ENCODE results near the gene KAZALD1. TPM values are rescaled to one million over a fixed set of nuclear protein-coding genes. Genes with fewer than 3 reads are reported as not detected.

KAZALD1 gene
- total RNA-seq, 2 donors from 2014 or later = 0.45 to 0.71 TPM

DNA sequence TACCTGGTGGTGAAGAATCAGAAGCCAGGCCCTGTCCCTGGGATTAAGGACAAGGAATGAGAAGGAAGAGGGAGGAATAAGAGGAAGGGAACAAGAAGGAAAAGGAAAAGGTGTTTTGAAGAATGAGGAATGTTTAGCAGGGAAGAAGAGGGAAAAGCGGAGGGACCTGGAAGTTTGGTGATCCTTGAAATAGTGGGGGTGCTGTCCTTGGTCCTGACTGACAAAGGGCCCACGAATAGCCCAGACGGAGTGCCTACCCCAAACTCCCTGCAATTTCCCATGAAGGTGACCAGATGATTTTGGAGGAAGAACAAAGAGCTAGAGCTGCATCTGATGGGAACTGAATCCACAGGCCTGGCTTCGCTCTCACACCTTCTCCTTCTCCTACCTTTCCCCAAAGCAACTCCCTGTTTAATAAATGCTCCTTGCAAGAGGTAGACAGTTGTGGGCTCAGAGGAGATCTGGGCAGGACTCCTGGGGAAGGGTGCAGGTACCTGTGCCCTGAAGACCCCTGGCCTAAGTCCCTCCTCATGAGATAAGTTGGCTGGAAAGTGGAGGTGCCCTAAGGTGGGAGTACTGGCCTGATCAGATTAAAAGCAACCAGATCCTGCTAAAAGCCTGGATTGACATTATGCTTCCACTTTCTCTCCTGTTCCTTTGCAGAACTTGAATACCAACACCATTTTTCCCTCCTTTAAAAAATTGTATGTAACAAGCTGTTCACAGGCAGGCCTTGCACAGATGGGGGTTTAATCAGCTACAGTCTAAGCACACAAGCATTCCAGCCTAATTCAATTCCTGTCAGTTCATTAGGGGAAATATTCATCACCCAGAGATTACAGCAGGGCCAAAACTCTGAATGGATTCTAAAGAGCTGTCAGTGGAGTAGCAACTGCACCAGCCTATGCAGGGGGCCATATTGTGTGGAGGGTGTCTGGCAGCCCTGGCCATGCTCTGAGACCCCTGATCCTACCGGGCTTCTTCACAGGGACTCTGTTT is 19.4 kb downstream of the KAZALD1 start:
- H3K4me1 Mint-ChIP-seq = no peaks in the 10 kb centered on the region
- H3K27me3 Mint-ChIP-seq = peaks cover 42% of the 10 kb centered on the region
- H3K9me3 Mint-ChIP-seq = no peaks in the 10 kb centered on the region
- no peak overlapping the region for H3K4me3 Mint-ChIP-seq
- ATAC-seq (replicated peaks) = no peak
- H3K36me3 Mint-ChIP-seq (ENCODE audit: low read depth) = no peaks in the 10 kb centered on the region
- no peak overlapping the region for H3K27ac Mint-ChIP-seq

DNA sequence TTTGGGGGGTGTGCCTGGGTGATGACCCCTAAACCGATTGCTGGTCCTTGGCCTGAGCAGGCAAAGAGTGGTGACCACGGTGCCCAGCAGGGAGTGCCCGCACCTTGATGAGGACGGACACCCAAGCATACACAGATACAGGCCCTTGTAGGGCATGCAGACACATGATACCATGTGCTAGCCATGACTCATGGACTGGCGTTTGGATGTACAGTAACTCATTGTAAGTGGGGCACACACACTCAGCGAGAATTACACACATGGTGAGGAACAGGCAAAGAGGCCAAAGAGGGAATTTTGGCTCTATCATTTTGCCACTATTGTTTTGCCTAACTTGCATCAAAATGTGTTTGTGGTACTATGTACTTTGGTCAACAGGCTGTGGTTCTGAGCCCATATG is 24.1 kb downstream of the KAZALD1 start:
- H3K27me3 Mint-ChIP-seq = peaks cover 37% of the 10 kb centered on the region
- H3K9me3 Mint-ChIP-seq = no peaks in the 10 kb centered on the region

DNA sequence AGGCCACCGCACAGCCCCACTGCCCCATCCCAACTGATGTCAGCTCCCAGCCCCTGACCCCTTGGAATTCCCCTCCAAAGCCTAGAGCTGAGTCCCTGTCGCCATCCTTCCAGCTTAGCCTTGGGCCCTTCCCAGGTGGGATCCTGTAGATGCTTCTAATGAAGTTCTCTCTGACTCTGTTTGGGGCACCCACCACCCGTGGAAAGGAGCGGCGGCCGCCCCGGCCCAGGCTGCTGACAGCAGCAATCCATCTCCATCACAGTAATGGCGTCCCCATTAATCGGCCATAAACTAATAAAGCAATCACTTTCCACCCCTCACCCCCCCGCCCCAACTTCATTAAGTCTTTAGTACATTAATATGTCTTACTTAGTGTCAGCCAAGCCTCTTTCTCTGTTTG is 25.6 kb downstream of the KAZALD1 start:
- H3K27me3 Mint-ChIP-seq = peaks cover 41% of the 10 kb centered on the region
- no peaks in the 10 kb centered on the region for H3K36me3 Mint-ChIP-seq (ENCODE audit: low read depth)
- H3K9me3 Mint-ChIP-seq = no peaks in the 10 kb centered on the region
- no peak for ATAC-seq (replicated peaks)
- no peak overlapping the region for H3K4me3 Mint-ChIP-seq
- H3K27ac Mint-ChIP-seq = no peak overlapping the region
- no peaks in the 10 kb centered on the region for H3K4me1 Mint-ChIP-seq

More for the DNA sequence above, 24.1 kb downstream of the KAZALD1 start:
- no peaks in the 10 kb centered on the region for H3K4me1 Mint-ChIP-seq
- H3K27ac Mint-ChIP-seq = no peak overlapping the region
- ATAC-seq (replicated peaks) = no peak
- no peak overlapping the region for H3K4me3 Mint-ChIP-seq
- no peaks in the 10 kb centered on the region for H3K36me3 Mint-ChIP-seq (ENCODE audit: low read depth)

DNA sequence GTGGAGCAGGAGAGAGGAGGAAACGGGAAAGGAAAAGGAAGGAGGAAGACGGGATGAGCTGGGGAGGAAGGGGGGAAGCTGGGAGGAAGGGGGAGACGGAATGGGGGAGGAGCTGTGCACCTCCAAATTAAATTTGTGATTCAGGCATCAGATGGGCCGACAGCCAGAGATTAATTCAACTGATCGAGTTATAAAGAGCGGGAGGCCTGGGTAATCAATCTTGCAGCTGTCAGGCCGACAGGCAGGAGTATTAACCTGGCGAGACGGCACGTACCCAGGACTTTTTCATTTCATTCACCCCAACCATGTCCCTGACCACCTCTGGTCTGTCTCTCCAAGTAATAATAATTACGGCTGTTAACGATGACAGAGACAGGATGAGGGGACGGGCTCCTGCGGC is 26.2 kb downstream of the KAZALD1 start:
- peaks cover 46% of the 10 kb centered on the region for H3K27me3 Mint-ChIP-seq
- no peaks in the 10 kb centered on the region for H3K9me3 Mint-ChIP-seq
- no peak for ATAC-seq (replicated peaks)

DNA sequence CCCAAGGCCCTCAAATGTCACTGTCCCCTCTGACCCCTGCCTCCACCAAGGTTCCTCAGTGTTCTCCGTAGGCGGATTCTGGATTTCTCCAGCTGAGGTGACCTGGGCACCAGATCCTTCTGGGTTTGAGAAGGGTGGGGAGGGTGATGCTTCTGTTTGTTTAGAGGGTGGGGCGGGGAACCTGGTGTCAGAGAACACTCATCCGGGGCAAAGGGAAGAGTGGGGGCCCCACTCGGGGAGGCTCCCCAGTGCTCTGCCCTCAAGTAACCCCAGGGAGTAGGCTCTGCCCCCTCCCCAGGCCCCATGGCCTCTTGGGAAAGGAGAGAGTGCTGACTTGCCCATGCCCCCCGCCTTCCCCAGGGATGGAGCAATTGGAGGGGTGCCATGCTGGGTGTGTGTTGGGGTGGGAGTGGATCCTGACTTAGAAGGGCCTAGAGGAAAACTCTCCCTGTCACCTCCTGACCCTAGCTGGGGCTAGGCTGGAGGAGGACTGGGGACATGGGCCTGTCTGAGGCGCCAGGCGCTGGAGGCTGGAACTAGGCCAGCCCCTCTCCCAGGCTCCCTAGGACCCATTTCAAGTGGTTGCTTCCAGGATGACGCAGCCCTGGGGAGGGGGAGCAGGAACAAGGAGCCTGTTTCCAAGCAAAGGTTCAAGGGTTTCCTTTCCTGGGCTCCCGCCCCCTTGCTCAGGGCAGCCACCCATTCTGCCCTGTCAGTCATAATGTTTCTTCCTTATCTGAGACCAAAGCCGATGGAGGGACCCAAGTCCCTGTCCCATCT is 27.9 kb downstream of the KAZALD1 start:
- Mint-ChIP-seq H3K9me3 (no peaks in the 10 kb centered on the region), H3K27me3 (peaks cover 41% of the 10 kb centered on the region), H3K27ac (no peak overlapping the region), H3K4me3 (no peak overlapping the region), H3K36me3 (ENCODE audit: low read depth) (no peaks in the 10 kb centered on the region), H3K4me1 (no peaks in the 10 kb centered on the region)
- ATAC-seq (replicated peaks) = no peak

More for the DNA sequence above, 26.2 kb downstream of the KAZALD1 start:
- H3K27ac Mint-ChIP-seq = no peak overlapping the region
- no peaks in the 10 kb centered on the region for H3K4me1 Mint-ChIP-seq
- no peaks in the 10 kb centered on the region for H3K36me3 Mint-ChIP-seq (ENCODE audit: low read depth)
- no peak overlapping the region for H3K4me3 Mint-ChIP-seq

DNA sequence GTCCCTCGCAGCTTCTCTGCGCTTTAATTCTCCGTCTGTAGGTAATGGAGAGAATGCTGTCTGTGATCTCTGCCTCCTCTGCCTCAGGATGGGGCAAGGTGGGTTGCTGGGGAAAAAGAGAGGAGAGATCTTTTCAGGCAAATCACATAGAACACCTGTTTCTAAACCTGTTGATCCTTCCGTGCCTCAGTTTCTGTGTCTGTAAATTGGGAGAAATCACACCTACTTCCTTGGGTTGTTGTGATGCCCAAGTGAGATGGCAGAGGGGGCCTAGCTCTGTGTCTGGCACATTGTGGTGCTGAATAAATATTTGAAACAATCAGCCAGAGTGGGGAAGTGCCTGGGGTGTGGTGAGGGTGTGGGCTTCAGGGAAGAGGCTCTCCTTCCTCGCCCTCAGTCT is 28.8 kb downstream of the KAZALD1 start:
- Mint-ChIP-seq H3K4me1 (no peaks in the 10 kb centered on the region), H3K4me3 (no peak overlapping the region), H3K27ac (no peak overlapping the region), H3K27me3 (peaks cover 45% of the 10 kb centered on the region), H3K9me3 (no peaks in the 10 kb centered on the region), H3K36me3 (ENCODE audit: low read depth) (no peaks in the 10 kb centered on the region)
- ATAC-seq (replicated peaks) = no peak

DNA sequence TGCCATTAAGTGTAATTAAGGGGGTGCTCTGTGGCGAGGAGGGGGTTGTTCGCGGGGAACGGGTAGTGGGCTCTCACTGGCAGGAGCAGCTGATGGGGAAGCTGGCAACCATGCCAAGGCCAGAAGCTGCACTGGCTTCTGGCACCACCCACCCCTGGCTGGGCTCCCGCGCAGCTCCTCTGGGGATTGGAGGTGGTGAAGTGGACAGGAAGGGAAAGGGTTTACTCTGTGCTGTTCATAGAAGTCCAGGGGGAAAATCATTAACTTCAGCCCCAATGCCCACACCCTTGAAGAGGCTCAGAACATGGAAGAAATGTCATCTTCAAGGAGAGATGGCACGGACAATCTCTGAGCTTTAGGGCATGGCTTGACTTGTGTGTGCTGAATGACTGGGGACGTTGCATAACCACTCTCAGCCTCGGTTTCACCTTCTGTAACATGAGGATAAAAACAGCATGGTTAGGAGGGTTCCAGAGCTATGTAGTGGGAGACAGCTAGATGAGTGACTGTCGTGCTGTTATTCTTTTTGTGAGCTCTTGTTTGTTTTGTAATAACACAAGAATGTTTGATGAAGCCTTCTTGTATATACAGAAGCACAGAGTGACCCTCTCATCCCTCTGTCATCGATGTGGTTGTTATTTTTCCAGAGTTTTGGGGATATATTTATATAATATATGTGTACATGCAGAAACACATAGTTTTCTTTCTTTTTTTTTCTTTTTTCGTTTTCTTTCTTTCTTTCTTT is 29.9 kb downstream of the KAZALD1 start:
- Mint-ChIP-seq H3K27ac (no peak overlapping the region), H3K4me1 (no peaks in the 10 kb centered on the region), H3K36me3 (ENCODE audit: low read depth) (no peaks in the 10 kb centered on the region), H3K4me3 (no peak overlapping the region), H3K9me3 (no peaks in the 10 kb centered on the region), H3K27me3 (peaks cover 47% of the 10 kb centered on the region)
- no peak for ATAC-seq (replicated peaks)

DNA sequence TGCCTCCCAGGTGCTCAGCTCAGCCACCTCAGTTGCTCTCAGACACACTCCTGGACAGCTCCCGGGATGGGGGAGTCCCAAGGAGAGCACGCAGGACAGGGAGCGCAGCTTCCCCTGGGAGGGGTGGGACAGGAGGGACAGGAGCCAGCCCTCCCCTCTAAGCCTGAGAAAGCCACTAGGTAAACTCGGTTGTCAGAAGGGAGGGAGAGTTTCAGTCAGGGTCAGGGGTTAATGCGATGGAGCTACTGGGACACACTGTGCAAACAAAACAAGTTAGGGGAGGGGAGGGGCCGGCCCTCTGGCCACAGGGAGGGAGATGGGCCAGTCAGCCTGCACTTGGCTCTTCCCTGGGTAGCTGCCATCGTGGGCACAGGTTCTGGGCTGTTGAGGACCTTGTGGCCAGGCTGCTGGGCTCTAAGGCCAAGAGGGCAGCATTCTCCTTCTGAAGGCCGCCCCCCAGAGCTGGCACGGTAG is 31.1 kb downstream of the KAZALD1 start:
- no peak for ATAC-seq (replicated peaks)
- Mint-ChIP-seq H3K4me1 (no peaks in the 10 kb centered on the region), H3K4me3 (no peak overlapping the region), H3K9me3 (no peaks in the 10 kb centered on the region), H3K27me3 (peaks cover 42% of the 10 kb centered on the region), H3K27ac (no peak overlapping the region), H3K36me3 (ENCODE audit: low read depth) (no peaks in the 10 kb centered on the region)

DNA sequence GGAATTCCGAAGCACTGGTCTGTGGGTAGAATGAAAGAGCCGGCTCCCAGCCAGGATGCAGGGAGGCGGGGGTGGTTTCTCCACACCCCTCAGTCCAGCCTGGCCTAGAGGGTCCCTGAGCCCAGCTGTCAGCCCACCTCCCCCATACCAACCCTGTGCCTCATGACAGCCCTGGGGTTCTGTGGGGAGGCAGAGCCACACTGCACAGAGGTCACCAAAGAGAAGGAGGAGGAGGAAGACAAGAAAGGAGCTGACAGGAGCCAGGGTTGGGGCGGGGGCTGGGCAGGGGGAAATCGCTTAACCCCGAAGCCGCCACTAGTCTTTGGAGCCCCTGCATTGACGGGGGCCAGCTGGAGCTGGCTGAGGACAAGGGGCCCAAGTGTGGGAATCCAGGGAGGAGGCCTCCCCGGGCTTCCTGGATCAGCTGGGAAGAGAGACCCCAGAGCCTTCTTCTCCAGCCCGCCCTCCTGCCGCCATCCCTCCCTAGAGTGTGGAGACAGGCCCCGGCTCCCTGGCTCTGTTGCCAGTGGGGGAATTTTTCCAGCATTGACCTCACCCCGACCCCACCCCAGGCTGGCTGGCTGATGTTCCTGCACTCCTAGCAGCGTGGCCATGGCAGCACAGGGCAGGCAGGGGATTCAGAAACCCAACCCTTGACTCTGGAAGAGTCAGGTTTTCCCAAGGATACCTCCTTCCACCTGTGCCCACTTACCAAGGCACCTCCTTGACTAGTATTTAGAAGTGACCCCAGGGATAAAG is 32.5 kb downstream of the KAZALD1 start:
- peaks cover 43% of the 10 kb centered on the region for H3K27me3 Mint-ChIP-seq
- H3K36me3 Mint-ChIP-seq (ENCODE audit: low read depth) = no peaks in the 10 kb centered on the region
- no peaks in the 10 kb centered on the region for H3K9me3 Mint-ChIP-seq
- H3K4me1 Mint-ChIP-seq = no peaks in the 10 kb centered on the region
- no peak overlapping the region for H3K4me3 Mint-ChIP-seq
- ATAC-seq (replicated peaks) = no peak
- no peak overlapping the region for H3K27ac Mint-ChIP-seq

DNA sequence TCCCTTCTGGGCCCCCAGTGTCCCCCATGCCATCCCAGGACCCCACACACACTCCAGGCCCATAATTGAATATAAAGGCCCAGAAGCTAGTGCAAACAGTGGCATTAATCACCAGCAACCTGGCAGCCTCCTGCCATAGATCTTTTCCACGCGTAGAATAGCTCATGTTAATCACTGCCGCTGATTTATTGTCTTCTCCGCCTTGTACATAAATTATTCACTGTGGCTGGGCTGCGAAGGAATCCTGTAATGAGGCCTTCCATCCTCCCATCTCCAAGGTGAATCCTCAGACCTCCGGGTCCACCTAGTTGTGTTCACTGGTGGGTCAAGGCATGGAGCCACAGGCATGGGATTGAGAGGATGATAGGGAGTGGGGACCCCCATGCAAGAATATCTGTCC is 33.2 kb downstream of the KAZALD1 start:
- no peaks in the 10 kb centered on the region for H3K36me3 Mint-ChIP-seq (ENCODE audit: low read depth)
- no peak overlapping the region for H3K4me3 Mint-ChIP-seq
- peaks cover 50% of the 10 kb centered on the region for H3K27me3 Mint-ChIP-seq
- no peaks in the 10 kb centered on the region for H3K4me1 Mint-ChIP-seq
- no peaks in the 10 kb centered on the region for H3K9me3 Mint-ChIP-seq
- ATAC-seq (replicated peaks) = no peak
- H3K27ac Mint-ChIP-seq = no peak overlapping the region

DNA sequence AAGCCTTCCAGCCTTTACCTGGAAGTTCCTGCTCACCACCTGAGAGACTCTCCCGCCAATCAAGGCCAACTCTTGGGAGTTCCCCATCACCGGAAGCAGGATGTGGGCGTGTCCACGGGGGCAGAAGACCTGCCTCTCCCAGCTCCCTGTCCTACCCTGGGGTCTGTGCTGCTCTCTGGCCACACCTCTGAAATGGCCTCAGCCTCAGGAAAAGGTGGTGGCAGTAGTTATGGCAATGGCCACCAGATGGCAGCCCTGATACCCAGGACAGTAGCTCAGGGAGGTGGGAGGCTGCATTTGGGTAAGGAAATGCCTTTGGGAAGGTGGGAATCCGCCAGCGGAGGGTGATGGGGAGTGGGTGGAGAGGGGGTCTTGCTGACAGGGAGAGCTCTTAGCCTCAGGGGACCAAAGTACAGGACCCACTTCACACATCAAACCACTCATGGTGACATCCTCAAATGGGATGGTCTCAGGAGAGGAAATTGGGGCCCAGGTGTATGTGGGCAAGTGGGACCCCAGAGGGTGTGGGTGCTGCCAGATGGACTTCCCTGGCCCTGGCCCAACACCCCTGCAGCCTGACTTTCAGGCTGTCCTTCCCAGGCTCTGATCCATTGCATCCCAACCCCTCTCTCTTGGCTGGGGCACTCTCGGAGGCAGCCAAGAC is 33.9 kb downstream of the KAZALD1 start:
- Mint-ChIP-seq H3K9me3 (no peaks in the 10 kb centered on the region), H3K36me3 (ENCODE audit: low read depth) (no peaks in the 10 kb centered on the region), H3K27ac (no peak overlapping the region), H3K4me3 (no peak overlapping the region), H3K4me1 (no peaks in the 10 kb centered on the region), H3K27me3 (peaks cover 47% of the 10 kb centered on the region)
- peak; percentile 92 for ATAC-seq (replicated peaks)

DNA sequence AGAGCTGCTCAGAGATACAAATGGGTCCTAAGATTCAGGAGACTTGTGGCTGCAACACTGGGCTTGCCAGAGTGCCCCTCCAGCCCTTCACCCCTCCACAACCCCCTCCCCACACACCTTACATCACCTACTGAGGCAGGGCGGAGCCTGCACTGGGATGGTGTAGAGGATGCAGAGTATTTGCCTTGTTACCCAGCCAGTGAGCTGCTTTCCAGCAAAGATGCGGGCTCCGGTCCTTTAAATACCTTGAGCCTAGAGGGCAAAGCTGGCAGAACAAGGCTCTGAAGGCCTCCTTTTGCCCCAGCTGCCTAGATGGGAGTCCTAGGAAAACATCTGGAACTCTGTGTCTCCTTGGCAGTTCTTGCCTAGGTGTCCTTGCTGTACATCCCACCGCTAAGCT is 34.6 kb downstream of the KAZALD1 start:
- H3K4me1 Mint-ChIP-seq = no peaks in the 10 kb centered on the region
- peaks cover 42% of the 10 kb centered on the region for H3K27me3 Mint-ChIP-seq
- H3K4me3 Mint-ChIP-seq = no peak overlapping the region
- H3K9me3 Mint-ChIP-seq = no peaks in the 10 kb centered on the region
- no peak overlapping the region for H3K27ac Mint-ChIP-seq
- no peaks in the 10 kb centered on the region for H3K36me3 Mint-ChIP-seq (ENCODE audit: low read depth)
- no peak for ATAC-seq (replicated peaks)

DNA sequence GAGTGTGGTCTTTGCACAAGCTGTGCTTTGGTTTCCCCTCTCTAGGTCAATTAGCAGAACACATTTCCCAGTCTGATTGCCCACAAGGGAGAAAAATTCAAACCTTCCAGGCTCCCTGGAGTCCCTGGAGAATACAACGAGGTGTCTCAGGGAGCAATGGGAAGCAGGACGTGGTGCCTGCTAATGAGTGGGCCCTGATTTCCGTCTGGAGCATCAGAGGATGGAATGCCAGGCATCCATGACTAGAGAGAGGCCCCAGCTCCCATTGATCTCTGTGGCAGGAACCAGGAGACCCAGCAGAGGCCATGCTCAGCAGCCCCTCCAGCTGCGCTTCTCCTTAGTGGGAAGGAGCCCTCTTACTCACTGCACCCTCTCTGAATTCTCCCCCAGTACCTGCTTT is 36.1 kb downstream of the KAZALD1 start:
- no peak overlapping the region for H3K4me3 Mint-ChIP-seq
- ATAC-seq (replicated peaks) = no peak
- no peak overlapping the region for H3K27ac Mint-ChIP-seq
- no peaks in the 10 kb centered on the region for H3K4me1 Mint-ChIP-seq
- no peaks in the 10 kb centered on the region for H3K36me3 Mint-ChIP-seq (ENCODE audit: low read depth)
- H3K27me3 Mint-ChIP-seq = peaks cover 41% of the 10 kb centered on the region
- H3K9me3 Mint-ChIP-seq = no peaks in the 10 kb centered on the region

All from activated T-helper 17 cell treated with anti-CD3 and anti-CD28 coated beads, Interleukin-2, amount 50 U/mL, for 72 hours (primary cell).